Erythroblast (primary cell): ENCODE results near the gene PITPNM2.

Experiments used
- GATA1 ChIP-seq: IDR thresholded peaks from 2 replicates; pipeline ENCODE4 v1.6.1; 2011; ENCODE audit warnings: low read depth, mild to moderate bottlenecking, control low read depth, low read length, moderate library complexity
- POLR2A ChIP-seq: IDR thresholded peaks from 2 replicates; pipeline ENCODE4 v1.6.1; 2011; ENCODE audit warnings: mild to moderate bottlenecking, low read length

GRCh38 chr12:123114304-123115083 is 36.4 kb downstream of the PITPNM2 start:
- no peak for TF ChIP-seq POLR2A
- TF ChIP-seq GATA1 = no peak
